Stimulated activated naive CD8-positive, alpha-beta T cell treated with anti-CD3 and anti-CD28 coated beads, Interleukin-15, Interleukin-2, amounts not matched to agents 100 ng/mL and 50 ng/mL, for 24 hours (primary cell): Measurements from ENCODE around the gene TMTC2.

Experiments used
- H3K27ac Mint-ChIP-seq: one replicate; pipeline ENCODE4 v1.8.0; 2021; ENCODE audit warnings: mild to moderate bottlenecking, mixed read lengths
- H3K27me3 Mint-ChIP-seq: one replicate; pipeline ENCODE4 v1.8.0; 2021; ENCODE audit warnings: mixed read lengths
- H3K36me3 Mint-ChIP-seq: one replicate; pipeline ENCODE4 v1.8.0; 2021; ENCODE audit warnings: low read depth, mixed read lengths
- H3K4me1 Mint-ChIP-seq: one replicate; pipeline ENCODE4 v1.8.0; 2021; ENCODE audit warnings: low read depth, mixed read lengths
- H3K4me3 Mint-ChIP-seq: one replicate; pipeline ENCODE4 v1.8.0; 2021; ENCODE audit warnings: mild to moderate bottlenecking, mixed read lengths
- H3K9me3 Mint-ChIP-seq: one replicate; pipeline ENCODE4 v1.8.0; 2021; ENCODE audit warnings: mixed read lengths

Gene TMTC2

DNA sequence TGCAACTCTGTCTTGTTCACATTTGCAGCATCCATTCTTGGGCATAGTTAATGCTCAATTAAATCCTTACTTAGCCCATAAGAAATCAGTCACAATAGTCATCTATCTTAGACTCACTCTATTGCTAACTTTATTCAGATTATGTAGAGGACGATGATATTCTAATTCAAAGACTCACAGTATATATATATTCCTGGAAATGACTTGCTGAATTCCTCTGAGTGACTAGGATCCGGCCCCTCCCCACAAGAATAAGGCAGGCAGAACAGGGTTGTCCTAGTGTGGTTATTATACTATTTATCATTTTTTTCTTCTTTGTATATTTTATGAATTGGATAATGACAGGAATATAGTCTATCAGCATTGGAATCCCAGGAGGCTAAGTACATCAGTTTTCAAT lies 275.1 kb downstream of the TMTC2 start:
- H3K4me1 Mint-ChIP-seq: no peaks in the 10 kb centered on the region
- no peak overlapping the region for H3K27ac Mint-ChIP-seq
- no peak overlapping the region for H3K4me3 Mint-ChIP-seq
- no peaks in the 10 kb centered on the region for H3K36me3 Mint-ChIP-seq
- no peaks in the 10 kb centered on the region for H3K9me3 Mint-ChIP-seq
- H3K27me3 Mint-ChIP-seq: no peaks in the 10 kb centered on the region

DNA sequence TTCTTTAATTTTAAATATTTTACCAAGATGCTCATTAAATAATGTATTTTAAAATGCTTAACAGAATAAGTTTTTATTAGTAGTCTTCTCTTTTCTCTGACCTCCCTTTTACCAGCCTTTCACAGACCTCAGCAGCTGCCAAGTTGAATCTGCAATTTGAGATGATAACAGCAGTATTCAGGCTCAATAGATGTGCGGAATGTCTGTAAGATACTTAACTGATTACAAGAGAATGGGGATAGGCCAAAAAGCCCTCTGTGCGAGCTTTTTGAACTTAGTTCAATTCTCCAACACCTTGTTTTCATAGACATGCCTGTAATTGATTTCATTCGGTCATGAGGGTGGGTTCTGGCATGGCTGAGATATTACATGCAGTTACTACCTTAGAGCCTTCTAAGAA lies 277.2 kb downstream of the TMTC2 start:
- Mint-ChIP-seq H3K27ac (no peak overlapping the region), H3K36me3 (no peaks in the 10 kb centered on the region), H3K9me3 (no peaks in the 10 kb centered on the region), H3K4me1 (no peaks in the 10 kb centered on the region), H3K27me3 (no peaks in the 10 kb centered on the region), H3K4me3 (no peak overlapping the region)

DNA sequence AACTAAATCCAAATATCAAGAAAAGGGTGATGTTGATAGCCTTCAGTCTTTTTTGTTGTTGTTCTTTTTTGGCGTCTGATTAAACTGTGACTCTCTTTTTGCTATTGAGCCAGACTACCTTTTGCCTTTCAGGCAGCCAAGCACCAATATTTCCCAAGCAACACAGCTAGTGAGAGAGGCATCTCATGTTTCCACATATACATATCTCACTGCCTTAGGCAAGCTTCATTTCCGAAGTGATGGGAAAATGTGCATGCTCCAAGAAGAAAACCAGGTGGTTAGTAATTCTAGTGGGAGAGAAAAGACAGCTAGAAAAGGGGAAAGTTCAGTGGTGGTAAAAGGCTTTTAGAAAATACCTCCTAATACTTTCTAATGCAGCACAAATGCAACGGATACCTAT lies 277.7 kb downstream of the TMTC2 start:
- no peaks in the 10 kb centered on the region for H3K36me3 Mint-ChIP-seq
- H3K4me3 Mint-ChIP-seq: no peak overlapping the region
- H3K27ac Mint-ChIP-seq: no peak overlapping the region
- H3K9me3 Mint-ChIP-seq: no peaks in the 10 kb centered on the region
- H3K4me1 Mint-ChIP-seq: no peaks in the 10 kb centered on the region
- no peaks in the 10 kb centered on the region for H3K27me3 Mint-ChIP-seq

DNA sequence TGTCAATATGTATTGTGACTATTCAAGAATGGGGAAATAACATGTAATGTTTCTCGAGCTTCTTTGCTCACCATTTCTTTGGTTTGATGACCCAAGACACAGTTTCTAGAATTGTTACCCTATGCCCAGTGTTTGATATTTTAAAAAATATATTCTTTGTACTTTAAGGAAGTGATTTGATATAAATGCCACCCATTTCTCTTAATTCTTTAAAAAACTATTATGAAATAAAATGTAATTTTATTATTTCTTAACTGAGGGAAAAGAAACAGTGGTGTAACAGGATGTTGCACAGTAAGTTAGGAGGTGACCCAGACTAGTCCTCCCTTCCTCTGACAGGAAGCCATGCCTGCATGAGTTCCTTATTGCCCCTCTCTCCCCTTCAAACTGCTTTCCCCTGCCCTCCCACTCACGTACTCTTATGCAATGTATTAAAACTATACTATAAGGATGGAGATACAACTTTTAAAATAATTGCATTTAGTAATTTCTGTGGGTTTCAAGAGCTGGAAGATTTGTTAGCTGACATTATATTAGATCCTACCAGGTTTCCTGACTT lies 279.4 kb downstream of the TMTC2 start:
- no peaks in the 10 kb centered on the region for H3K4me1 Mint-ChIP-seq
- H3K27ac Mint-ChIP-seq: no peak overlapping the region
- no peaks in the 10 kb centered on the region for H3K9me3 Mint-ChIP-seq
- no peak overlapping the region for H3K4me3 Mint-ChIP-seq
- H3K27me3 Mint-ChIP-seq: no peaks in the 10 kb centered on the region
- H3K36me3 Mint-ChIP-seq: no peaks in the 10 kb centered on the region

DNA sequence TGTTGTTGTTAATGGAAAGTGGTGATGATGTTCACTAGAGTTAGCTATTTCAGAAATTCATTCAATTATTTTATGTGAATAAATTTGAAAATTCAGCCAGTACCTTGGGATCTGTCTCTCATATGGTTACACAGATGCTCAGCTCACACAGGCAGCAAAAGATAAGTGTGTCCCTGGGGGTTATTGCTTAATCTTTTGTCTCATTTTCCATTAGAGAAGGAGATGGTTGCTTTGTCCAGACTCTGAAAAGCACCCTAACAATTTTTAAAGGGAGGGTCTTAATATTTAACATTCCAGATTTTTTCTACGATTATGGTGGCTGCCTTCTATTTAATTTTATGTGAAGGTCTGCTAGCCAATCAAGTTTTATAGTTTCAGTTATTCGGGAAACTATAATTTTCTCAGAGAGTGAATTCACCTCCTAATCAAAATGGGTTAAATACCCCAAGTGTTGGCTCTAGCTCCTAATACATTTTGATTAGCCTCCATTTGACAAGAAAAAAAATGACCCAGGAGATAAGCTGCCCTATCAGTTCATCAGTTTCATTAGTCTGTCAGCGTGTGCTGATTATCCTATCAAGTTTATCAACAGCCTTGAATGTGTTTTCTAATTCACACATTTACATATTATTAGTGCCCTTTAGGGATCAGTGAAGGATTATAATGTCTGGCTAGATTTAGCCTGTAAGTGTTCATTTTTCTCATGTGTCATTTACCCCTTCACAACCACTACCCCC lies 282.1 kb downstream of the TMTC2 start:
- Mint-ChIP-seq H3K4me3 (no peak overlapping the region), H3K27ac (no peak overlapping the region), H3K27me3 (no peaks in the 10 kb centered on the region), H3K36me3 (no peaks in the 10 kb centered on the region), H3K4me1 (no peaks in the 10 kb centered on the region), H3K9me3 (no peaks in the 10 kb centered on the region)

DNA sequence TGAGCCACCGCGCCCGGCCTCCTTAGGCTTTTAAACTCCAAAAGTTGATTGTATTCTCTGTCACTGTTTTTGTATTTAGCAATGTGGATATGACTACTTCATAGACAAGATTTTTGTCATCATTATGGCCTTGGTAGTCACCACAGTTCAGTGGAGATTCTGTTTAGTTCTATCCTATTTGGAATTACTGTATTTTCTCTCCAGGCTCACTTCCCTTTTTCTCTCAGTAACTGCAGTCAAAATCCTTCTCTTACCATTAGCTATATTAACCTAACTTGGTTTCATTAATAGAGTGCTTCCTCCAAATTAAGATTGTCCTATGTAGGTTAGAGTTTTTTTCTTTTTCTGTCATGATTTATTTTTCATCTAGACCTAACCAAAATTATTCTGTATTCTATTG lies 283.9 kb downstream of the TMTC2 start:
- Mint-ChIP-seq H3K4me3 (no peak overlapping the region), H3K36me3 (no peaks in the 10 kb centered on the region), H3K4me1 (no peaks in the 10 kb centered on the region), H3K27ac (no peak overlapping the region), H3K9me3 (no peaks in the 10 kb centered on the region), H3K27me3 (no peaks in the 10 kb centered on the region)

DNA sequence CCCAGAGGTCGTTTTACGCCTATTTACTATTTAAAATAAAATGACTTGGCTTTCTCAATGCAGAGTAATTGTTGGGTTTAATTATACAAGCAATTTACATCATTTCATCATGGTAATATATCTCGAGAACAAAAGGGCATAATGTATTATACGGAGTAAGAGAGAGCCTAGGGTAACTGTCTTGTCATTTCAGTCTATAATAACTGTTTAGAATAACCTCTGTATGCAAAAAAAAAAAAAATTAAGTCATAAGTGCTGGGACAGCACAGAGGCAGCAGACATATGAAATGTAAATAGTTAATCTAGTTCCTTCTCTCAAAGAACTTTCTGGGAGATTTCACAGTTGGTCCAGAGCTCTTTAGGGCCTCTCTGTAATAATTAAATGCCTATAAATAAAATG lies 284.9 kb downstream of the TMTC2 start:
- no peaks in the 10 kb centered on the region for H3K27me3 Mint-ChIP-seq
- H3K36me3 Mint-ChIP-seq: no peaks in the 10 kb centered on the region
- no peak overlapping the region for H3K27ac Mint-ChIP-seq
- no peak overlapping the region for H3K4me3 Mint-ChIP-seq
- no peaks in the 10 kb centered on the region for H3K9me3 Mint-ChIP-seq
- no peaks in the 10 kb centered on the region for H3K4me1 Mint-ChIP-seq

DNA sequence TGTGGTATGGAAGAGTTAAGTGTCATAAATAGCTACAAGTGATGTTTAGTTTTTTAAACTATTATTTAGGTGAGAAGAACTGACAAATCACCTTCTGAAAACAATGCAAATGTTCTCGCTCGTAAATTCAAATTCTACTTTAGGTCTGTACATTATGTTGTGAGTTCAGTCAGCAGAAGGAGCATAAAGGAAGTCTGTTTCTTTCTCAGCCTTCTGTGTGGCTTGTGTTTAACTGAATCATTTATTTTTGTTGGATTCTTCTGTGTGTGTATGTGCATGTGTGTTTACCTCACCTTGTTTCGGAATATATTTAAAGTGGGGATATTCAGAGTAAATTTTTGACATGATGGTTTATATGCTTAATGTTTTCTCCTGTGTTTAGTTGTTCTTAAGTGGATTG lies 285.9 kb downstream of the TMTC2 start:
- Mint-ChIP-seq H3K4me1 (no peaks in the 10 kb centered on the region), H3K36me3 (no peaks in the 10 kb centered on the region), H3K27me3 (no peaks in the 10 kb centered on the region), H3K27ac (no peak overlapping the region), H3K4me3 (no peak overlapping the region), H3K9me3 (no peaks in the 10 kb centered on the region)

DNA sequence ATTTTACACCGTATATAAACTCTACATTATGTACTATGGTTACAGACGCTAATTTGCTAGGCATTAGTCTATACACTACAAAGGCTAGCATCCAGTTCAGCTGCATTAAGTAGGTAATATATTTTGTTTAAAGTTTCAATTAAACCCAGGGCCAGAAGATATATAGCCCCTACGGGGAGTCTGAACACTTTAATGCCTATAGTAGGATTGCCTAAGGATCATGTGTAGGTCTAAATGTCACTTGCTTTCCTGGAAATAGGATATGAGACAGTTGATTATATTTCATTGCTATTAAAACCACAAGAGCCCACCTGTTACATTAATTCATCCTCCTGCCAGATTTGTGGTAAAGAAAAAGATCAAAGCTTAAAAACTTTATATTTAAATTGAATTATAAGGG lies 286.9 kb downstream of the TMTC2 start:
- no peak overlapping the region for H3K27ac Mint-ChIP-seq
- H3K36me3 Mint-ChIP-seq: no peaks in the 10 kb centered on the region
- H3K4me3 Mint-ChIP-seq: no peak overlapping the region
- no peaks in the 10 kb centered on the region for H3K4me1 Mint-ChIP-seq
- H3K9me3 Mint-ChIP-seq: no peaks in the 10 kb centered on the region
- no peaks in the 10 kb centered on the region for H3K27me3 Mint-ChIP-seq

DNA sequence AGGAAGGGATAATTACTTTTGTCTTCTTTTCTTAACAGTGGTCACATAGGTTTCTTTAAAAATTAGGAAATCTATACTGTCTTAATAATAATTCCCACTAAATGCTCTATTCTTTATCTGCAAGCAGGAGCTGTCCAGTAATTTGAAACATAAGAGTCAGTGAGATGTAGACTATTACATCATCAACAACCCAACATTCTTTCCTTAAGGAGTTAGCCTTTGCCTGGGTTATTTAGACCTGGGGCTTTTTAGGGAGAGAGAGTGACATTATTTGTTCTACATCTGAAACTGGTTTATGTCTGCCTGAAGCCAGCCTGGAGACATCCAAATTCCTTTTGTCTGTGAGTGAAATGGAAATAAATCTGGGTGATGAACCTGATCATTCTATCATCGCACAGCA lies 294.4 kb downstream of the TMTC2 start:
- Mint-ChIP-seq H3K9me3 (no peaks in the 10 kb centered on the region), H3K27me3 (no peaks in the 10 kb centered on the region), H3K4me3 (no peak overlapping the region), H3K4me1 (no peaks in the 10 kb centered on the region), H3K36me3 (no peaks in the 10 kb centered on the region), H3K27ac (no peak overlapping the region)

DNA sequence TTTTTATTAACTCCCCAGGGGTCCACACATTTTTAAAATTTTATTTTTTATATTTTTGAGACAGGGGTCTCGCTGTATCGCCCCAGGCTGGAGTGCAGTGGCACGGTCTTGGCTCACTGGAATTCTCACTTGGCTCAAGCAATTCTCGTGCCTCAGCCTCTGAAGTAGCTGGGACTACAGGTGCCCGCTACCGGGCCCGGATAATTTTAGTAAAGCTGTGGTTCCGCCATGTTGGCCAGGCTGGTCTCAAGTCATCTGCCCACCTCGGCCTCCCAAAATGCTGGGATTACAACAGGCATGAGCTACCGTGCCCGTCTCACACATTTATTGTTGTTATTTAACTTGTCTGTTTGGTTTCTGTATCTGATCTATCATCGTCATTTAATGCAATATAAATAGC lies 307.4 kb downstream of the TMTC2 start:
- Mint-ChIP-seq H3K27ac (no peak overlapping the region), H3K27me3 (no peaks in the 10 kb centered on the region), H3K4me1 (no peaks in the 10 kb centered on the region), H3K4me3 (no peak overlapping the region), H3K9me3 (peaks cover under 1% of the 10 kb centered on the region), H3K36me3 (no peaks in the 10 kb centered on the region)

DNA sequence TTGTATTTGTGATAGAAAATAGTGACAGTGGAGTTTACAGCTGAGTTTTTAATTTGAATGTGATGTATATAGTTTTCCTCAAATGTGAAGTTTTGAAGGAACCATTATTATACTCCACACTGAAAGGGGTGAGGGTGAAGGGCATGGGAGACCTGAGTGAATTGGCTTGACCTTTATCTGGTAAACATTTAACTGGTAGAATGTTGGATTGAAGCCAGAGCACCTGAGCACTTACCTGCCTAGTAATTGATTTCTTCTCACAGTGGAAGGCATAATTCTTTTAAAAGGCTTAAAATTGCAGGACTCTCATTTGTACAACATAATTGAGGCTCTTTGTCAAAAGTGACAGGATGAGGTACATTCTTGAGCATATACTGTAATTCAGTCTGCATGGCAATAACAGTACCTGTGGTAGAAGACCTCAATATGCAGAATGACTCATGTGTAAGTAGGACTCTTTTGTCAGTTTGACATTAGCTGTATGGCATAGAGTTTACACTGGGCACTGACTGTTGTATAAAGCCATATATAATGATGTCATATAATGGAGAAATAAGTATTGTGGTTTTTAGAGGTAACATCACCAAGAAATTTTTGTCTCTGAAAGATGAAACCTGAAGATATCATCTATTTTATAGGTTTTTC lies 309.6 kb downstream of the TMTC2 start:
- Mint-ChIP-seq H3K27ac (no peak overlapping the region), H3K4me1 (no peaks in the 10 kb centered on the region), H3K27me3 (no peaks in the 10 kb centered on the region), H3K9me3 (peaks cover 4% of the 10 kb centered on the region), H3K36me3 (no peaks in the 10 kb centered on the region), H3K4me3 (no peak overlapping the region)

DNA sequence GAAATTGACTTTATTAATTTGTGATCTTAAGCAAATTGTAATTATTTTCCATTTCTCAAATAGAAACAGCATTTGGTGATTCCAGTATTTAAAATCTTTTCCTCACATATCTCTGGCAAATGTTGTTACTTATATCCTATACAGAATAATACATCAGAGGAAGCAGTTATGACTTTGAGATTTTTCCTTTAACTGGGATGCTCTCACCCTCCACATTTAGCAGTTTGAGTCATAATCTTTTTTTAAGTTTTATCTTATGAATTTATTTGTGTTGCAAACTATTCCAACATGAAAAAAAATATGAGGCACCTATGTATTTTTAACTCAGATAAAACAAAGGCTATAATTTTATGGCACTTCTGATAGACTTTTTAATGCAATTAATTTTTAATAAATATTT lies 311.8 kb downstream of the TMTC2 start:
- peaks cover 4% of the 10 kb centered on the region for H3K9me3 Mint-ChIP-seq
- no peak overlapping the region for H3K4me3 Mint-ChIP-seq
- no peaks in the 10 kb centered on the region for H3K36me3 Mint-ChIP-seq
- no peaks in the 10 kb centered on the region for H3K27me3 Mint-ChIP-seq
- H3K27ac Mint-ChIP-seq: no peak overlapping the region
- H3K4me1 Mint-ChIP-seq: no peaks in the 10 kb centered on the region

DNA sequence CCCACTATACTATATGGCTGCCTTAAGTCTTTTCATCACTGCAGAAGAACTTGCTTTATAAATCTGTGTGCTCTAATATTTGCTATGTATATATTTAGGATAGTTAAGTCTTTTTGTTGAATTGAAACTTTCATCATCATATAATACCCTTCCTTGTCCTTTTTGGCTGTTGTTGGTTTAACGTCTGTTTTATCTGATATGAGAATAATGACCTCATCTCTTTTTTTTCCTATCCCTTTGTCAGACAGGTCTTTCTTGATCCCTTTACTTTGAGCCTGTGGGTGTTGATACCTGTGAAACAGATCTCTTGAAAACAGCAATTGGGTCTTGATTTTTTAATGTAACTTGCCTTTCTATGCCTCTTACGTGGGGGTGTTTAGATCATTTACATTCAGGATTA lies 316.3 kb downstream of the TMTC2 start:
- Mint-ChIP-seq H3K27me3 (no peaks in the 10 kb centered on the region), H3K4me1 (no peaks in the 10 kb centered on the region), H3K27ac (no peak overlapping the region), H3K9me3 (peaks cover 7% of the 10 kb centered on the region), H3K4me3 (no peak overlapping the region), H3K36me3 (peaks cover 3% of the 10 kb centered on the region)

DNA sequence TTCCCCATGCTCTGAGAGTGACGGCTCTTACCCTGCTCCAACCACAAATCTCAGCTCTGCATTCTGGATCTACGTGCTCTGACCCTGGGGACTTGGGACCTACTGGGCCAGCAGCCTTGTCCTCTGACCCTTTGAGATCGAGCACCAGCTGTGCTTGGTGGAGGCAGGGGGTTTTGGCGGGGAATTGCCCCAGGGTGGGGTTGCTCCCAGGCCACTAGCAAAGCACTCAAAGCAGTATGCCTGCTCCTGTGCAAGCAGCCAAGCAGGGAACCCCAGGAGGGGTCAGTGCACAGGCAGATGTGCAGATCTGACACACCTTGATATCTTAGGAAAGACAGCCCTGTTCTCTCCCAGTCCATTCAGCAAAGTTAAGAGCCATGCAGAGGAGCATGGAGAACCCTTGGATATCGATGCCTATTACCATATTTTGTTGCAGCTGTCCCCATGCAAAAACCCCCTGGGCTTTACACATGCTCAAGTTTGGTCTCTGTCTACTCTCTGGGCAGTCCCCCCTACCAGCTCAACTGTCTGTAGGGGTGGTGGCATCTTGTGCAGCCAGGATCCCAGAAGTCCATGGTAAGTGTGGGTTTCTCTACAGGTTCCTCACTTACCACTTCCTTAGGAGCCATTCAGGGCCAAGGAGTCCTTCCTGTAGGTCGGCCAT lies 319.0 kb downstream of the TMTC2 start:
- peaks cover 17% of the 10 kb centered on the region for H3K9me3 Mint-ChIP-seq
- no peaks in the 10 kb centered on the region for H3K4me1 Mint-ChIP-seq
- no peak overlapping the region for H3K4me3 Mint-ChIP-seq
- peaks cover 10% of the 10 kb centered on the region for H3K36me3 Mint-ChIP-seq
- H3K27ac Mint-ChIP-seq: no peak overlapping the region
- no peaks in the 10 kb centered on the region for H3K27me3 Mint-ChIP-seq
